Measurements from ENCODE around the gene LOXHD1. TPM values are rescaled to one million over a fixed set of nuclear protein-coding genes. Genes with fewer than 3 reads are reported as not detected.

Gene LOXHD1
- total and polyA plus RNA-seq, 2 of the 4 experiments (the other 2 are of a cell fraction) = not detected

DNA sequence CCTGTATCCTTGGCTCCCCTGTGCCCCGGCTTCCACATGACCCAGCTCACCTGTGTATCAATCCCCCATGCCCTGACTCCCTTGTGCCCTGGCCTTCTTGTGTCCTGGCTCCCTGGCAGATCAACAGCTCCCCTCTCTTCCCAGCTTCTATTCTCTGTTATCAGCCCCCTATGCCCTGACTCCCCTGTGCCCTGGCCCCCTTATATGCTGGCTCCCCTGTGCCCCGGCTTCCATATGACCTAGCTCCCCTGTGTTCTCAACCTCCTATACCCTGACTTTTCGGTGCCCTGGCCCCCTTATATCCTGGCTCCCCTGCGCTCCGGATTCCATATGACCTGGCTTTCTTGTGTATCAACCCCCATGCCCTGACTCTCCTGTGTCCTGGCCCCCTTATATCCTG is 209.2 kb downstream of the LOXHD1 start:
- H2AFZ ChIP-seq (replicated peaks; ENCODE audit: low read length, poor library complexity) = no peak overlapping the region
- no peak overlapping the region for H3K4me2 ChIP-seq (ENCODE audit: low read depth, low read length)
- WGBS, 2 experiments (ENCODE audit: extremely low coverage in 2 of 2, insufficient read length in 1 of 2) = 0% methylated on average over 1 of the region's 5 CpGs; no CpG with 5 or more reads in 1 of the 2 experiments
- no peak overlapping the region for H3K27ac ChIP-seq (ENCODE audit: insufficient read depth, low read length)
- no peak overlapping the region for H2AK9ac ChIP-seq (replicated peaks; ENCODE audit: low read depth, low read length, poor library complexity)
- H3K36me3 ChIP-seq (ENCODE audit: control insufficient read depth, insufficient read depth, low read length) = no peaks in the 10 kb centered on the region
- H3K14ac ChIP-seq (replicated peaks; ENCODE audit: low read depth, low read length) = no peak overlapping the region
- H3K79me1 ChIP-seq (ENCODE audit: low read depth in 1 of 2, low read length in 2 of 2) = no peaks in the 10 kb centered on the region
- POLR2A ChIA-PET (ENCODE audit: unreplicated experiment) = no interaction called here
- CTCF ChIA-PET = no interaction called here
- intact Hi-C loops (cut with micrococcal nuclease) = no loop called here
- ATAC-seq (ENCODE audit: low read depth) = no peak
- no peak overlapping the region for H3K56ac ChIP-seq (ENCODE audit: extremely low read depth, insufficient read depth, low read length)
- no peak overlapping the region for H3K4ac ChIP-seq (ENCODE audit: low read depth, low read length)
- H2BK15ac ChIP-seq (ENCODE audit: low read depth, low read length) = no peak overlapping the region
- H3K4me1 ChIP-seq (ENCODE audit: control insufficient read depth, insufficient read depth, low read length) = no peaks in the 10 kb centered on the region
- no peak for DNase-seq
- BruUV-seq (replicated peaks) = no TSS peak
- no peak for TF ChIP-seq MXI1 (IDR thresholded peaks at IDR 0.05; ENCODE audit: borderline replicate concordance, low read depth, low read length)
- H3K9ac ChIP-seq (ENCODE audit: low read depth, low read length) = no peak overlapping the region
- H4K91ac ChIP-seq (ENCODE audit: insufficient read depth, low read depth, low read length) = no peak overlapping the region
- H4K8ac ChIP-seq (ENCODE audit: low read depth in 2 of 2, low read length in 2 of 2) = no peak overlapping the region
- no peak overlapping the region for H2BK5ac ChIP-seq (ENCODE audit: low read depth, low read length, poor library complexity, severe bottlenecking)
- dilution Hi-C loops (cut with HindIII; ENCODE audit: low sequenced_read_pairs, unreplicated experiment) = no loop called here
- H2BK120ac ChIP-seq (ENCODE audit: low read depth, low read length) = no peak overlapping the region
- no peak overlapping the region for H3K18ac ChIP-seq (ENCODE audit: low read depth, low read length)
- no peak overlapping the region for H2AK5ac ChIP-seq (ENCODE audit: low read depth, low read length)
- H3K27me3 ChIP-seq (ENCODE audit: control insufficient read depth, insufficient read depth, low read length) = no peaks in the 10 kb centered on the region
- in situ Hi-C loops (cut with MboI; ENCODE audit: low sequenced_read_pairs) = no loop called here
- no peaks in the 10 kb centered on the region for H3K9me3 ChIP-seq (ENCODE audit: control insufficient read depth, insufficient read depth, low read length)
- H3K9me1 ChIP-seq (ENCODE audit: insufficient read depth, low read length) = no peaks in the 10 kb centered on the region
- H3K4me3 ChIP-seq (ENCODE audit: insufficient read depth, low read depth, low read length) = no peak overlapping the region
- no peaks in the 10 kb centered on the region for H4K20me1 ChIP-seq (ENCODE audit: insufficient read depth, low read length)
- H3K23ac ChIP-seq (ENCODE audit: low read depth, low read length) = no peak overlapping the region
- no peak overlapping the region for H2BK20ac ChIP-seq (ENCODE audit: low read depth, low read length)
- H4K5ac ChIP-seq (ENCODE audit: low read depth, low read length) = no peak overlapping the region
